Stimulated activated CD4-positive, alpha-beta T cell treated with anti-CD3 and anti-CD28 coated beads, TNF-alpha, amount 100 ng/mL, for 48 hours (primary cell): ENCODE results near the gene KCNS3.
"Not testable (repeated sequence)": the region's sequence is repeated elsewhere in the genome, so short reads cannot be mapped to it uniquely, and the experiment has no call there.

Experiments
- DNase-seq, 3 donors: peaks; one replicate each; pipeline ENCODE4 v3.0.0-alpha.2; 2020; ENCODE audit warnings: low read depth in 3 of 3

The KCNS3 gene

GRCh38 chr2:17943444-17943843, 65.0 kb downstream of the KCNS3 start:
- no peak for DNase-seq

- DNase-seq, result no peak
These were observed 68.6 kb downstream of the KCNS3 start for GRCh38 chr2:17947113-17947512.

GRCh38 chr2:17950006-17950405, 71.5 kb downstream of the KCNS3 start:
- no peak for DNase-seq

GRCh38 chr2:17951563-17951962, 73.1 kb downstream of the KCNS3 start:
- DNase-seq, result no peak

GRCh38 chr2:17958466-17959092, 80.1 kb downstream of the KCNS3 start:
- DNase-seq, result no peak

GRCh38 chr2:17959356-17959755, 80.9 kb downstream of the KCNS3 start:
- DNase-seq, result no peak

DNA sequence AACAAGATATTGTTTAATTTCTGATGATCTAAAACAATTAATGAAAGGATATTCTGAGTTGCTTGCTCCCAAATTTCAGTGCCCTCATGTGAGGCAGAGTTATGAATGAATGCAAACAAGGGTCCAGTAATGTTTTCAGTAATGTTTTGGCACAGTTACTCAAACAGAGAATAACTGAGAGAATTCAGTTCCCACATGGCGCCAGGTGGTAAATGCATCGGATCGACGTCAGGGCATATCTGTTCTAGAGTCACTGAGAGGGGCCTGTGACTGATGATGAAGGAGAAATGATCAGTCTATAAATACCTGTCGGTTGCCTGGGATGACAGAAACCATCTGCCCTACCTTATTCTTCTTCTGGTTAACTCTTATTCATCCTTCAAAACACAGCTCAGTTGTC, 81.4 kb downstream of the KCNS3 start:
- DNase-seq, result no peak

GRCh38 chr2:17960925-17961324, 82.5 kb downstream of the KCNS3 start:
- no peak for DNase-seq

DNA sequence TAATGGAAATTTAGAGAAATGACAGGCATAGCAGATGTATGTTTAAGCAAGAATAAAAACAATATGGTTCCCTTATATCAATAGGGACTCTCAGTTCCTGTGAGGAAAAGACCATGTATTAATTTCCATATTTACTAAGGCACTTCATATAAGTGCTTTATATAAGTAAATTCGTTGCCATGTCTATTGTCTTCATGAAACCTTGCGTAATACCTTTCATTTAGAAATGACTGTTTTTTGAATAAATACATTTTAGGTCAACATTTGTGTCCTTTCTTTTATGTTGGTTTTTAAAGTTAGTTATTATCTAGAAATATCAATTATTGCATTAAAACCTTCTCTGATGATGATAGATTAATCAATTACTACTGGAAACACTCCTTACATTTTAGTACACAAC, 83.3 kb downstream of the KCNS3 start:
- DNase-seq, result no peak

DNA sequence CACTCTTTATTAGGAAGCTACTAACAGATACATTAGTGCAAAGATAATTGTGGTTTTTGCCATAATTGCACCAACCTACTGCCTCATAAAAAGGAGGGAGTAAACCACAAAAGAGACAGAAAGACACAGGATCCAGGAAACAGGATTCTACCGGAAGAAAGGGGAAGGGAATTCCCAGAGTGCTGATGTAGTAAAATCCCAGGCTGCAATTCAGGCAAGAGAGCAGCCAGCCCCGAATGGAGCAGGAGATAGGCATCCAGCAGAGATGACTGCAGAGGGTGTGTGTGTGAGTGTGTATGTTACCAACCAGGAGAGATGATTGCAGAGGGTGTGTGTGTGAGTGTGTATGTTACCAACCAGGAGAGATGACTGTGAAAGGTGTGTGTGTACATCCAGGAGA, 84.4 kb downstream of the KCNS3 start:
- no peak for DNase-seq

GRCh38 chr2:17963571-17963970, 85.1 kb downstream of the KCNS3 start:
- DNase-seq, result not testable (repeated sequence)

GRCh38 chr2:17965196-17965595, 86.7 kb downstream of the KCNS3 start:
- no peak for DNase-seq

- no peak for DNase-seq
These were observed 88.3 kb downstream of the KCNS3 start for GRCh38 chr2:17966798-17967197.

- DNase-seq, result no peak
These were observed 91.2 kb downstream of the KCNS3 start for GRCh38 chr2:17969661-17970060.

DNA sequence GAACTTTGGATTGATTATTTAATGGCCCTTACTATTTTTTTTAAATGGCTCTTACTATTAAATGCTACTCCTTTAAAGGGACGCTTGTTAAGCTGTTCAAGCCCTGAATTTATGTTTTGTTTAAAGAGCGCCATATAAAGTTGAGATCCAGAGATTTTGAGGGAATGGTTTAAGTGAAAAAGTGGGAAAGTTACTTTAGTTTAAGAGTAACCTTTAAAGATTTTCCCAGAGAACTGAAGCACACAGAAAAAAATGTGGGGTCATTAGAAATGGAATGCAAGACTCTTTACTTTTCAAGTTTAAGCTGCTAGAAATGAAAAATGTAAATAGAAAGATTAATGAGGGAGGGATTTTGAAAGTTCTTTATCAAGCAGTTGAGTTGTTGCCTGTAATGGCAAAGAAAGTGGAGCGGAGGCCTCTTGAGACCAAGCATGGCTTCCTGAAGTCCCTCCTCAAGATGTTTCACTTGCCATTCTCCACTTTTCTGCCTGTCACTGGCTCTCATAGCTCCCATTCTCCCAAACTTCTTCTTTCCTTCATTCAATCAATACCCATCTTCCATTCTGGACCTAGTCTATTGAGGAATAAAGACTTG, 93.2 kb downstream of the KCNS3 start:
- no peak for DNase-seq

DNA sequence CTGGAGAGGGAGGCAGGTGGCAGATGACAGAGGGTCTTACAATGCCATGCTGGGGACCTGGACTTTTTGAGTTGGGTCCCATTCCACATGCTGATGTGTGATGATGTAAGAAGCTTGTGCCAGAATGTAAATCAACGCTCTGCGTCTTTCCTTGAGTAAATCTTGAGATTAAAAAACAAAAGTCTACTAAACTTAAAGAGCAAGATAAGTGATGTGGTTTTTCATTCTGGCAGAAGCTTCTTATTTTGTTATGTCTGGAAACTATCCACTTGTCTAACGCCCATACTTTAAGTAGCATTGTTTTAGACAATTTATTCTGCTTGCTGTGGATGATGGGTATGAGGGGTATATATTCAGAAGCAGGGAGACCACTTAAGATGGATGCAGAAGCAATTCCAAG, 94.5 kb downstream of the KCNS3 start:
- DNase-seq, result no peak

DNA sequence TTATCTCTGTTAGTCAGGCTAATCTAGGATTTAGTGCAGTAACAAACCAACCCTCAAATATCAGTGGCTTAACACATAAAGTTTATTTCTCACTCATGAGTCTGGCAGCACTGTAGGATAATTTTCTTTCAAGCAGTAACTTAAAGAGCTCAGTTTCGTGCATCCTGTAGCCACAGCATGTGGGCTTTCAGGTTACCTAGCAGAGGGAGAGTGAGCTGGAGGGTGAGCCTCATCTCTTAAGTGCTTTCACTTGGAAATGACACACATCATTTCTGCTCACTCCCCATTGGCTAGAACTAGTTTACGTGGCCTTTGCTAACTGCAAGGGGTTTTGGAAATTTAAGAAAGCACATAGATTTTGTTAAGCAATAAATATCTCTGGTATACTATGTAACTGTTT, 96.9 kb downstream of the KCNS3 start:
- DNase-seq, result no peak

DNA sequence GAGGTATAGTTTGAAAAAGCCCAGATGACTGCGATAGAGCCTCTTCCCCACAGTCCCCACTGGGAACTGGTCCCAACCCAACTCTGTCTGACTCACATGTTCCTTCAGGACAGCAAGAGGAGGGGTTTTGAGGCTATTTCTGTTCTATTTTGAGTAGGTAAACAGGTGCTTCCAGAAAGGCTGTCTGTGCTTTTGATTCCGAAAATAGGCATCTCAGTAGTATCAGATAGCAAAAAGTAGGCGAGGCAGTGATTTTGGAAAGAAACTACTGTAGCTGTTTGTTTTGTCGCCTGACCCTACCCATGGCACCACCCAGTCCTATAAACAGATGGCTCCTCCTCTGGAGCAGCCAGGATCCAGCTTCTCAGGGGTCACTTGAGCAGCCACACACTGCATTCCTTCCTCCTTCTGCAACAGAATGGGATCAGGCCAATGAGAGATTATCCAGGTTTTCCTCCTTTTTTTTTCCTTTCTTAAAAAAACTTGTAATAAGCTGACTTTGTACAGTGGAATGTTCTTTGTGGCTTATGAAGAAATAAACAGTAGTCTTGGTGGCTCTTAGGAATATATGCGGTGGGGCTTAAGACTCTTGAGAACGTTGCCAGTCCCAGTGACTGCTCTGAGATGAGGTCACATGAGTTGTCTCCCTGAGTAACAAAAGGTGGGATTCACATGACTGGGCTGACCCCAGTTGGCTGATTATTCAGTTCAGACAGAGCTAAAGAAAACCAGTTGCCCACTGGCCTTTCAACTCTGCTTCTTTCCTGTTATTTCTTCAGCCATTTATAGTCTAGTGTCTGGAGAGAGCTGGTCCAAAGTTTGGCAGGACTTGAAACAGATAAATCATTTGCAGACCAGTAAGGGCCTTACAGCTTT, 98.6 kb downstream of the KCNS3 start:
- DNase-seq, result no peak

DNA sequence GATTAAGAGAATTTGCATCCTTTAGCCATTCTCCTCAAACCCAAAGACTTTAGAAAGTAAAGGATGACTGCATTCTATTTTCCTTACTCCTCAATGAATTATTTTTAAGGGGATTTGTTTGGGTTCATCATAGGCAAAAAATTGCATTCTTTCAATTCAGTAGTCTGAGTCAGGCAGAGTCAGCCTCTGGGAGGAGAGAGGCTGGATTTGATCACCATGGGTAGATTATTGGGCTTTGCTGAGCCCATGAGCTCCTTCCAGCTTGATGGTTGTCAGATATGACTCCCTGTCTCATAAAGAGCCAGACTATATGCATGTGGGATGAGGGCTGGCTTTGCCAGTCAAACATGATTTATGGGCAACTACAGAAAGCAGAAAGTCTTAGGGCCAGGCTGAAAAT, 101.2 kb downstream of the KCNS3 start:
- DNase-seq, result no peak

GRCh38 chr2:17981936-17982335, 103.5 kb downstream of the KCNS3 start:
- DNase-seq, result no peak
